ENCODE results near the gene MARCHF10. TPM values are rescaled to one million over a fixed set of nuclear protein-coding genes. Genes with fewer than 3 reads are reported as not detected.

MARCHF10 gene
- total RNA-seq, 1 donor from 2014 or later = not detected

DNA sequence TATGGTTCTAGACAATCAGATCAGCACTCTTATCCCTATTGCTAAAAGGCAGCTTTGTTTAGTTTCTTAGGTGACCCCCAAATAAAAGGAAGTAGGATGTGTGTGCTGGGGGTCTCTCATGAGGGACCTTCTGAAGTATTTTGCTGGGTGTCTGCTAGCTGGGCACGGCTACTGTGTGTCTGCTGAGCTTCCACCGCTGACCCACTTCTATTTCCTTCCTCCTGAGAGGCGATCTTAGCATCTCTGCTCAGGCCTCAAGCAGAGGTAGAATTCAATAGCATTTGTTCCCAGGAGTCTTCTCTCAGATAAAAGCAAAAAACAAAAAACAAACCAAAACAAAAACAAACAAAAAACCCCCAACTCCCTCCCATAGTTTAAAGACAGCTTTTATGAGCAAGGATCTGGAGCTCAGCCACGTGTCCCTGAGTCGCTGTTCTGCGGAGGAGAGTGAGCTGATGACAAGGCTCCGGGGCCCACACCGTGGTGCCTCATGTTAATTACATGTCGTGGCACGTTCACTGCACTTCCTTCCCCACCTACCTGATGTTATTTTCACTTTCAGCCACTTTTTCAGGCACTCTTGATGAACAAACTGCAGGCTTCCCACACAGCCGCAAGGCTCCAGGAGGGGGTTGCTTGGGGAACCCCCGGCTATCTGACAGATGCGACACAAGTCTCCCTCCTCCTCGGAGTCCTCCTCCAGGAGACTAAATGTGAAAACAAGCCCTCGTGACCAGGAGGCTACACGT lies 83.5 kb downstream of the MARCHF10 start:
- DNase-seq (peak; percentile 46), ATAC-seq (ENCODE audit: low read depth) (peak; percentile 92)
- Mint-ChIP-seq H3K4me1 (peaks cover 60% of the 10 kb centered on the region), H3K27ac (peak overlapping the region; percentile 91), H3K9me3 (no peaks in the 10 kb centered on the region), H3K4me3 (peak overlapping the region; percentile 75), H3K36me3 (ENCODE audit: low read depth) (no peaks in the 10 kb centered on the region), H3K27me3 (peaks cover 3% of the 10 kb centered on the region)
- intact Hi-C loops (cut with micrococcal nuclease) = loop anchor here (1.0 kb wide), 3 partner anchors 21 to 244 kb away; no protein-coding TSS in a partner anchor
- ChIA-PET CTCF (interaction anchor here (1.0 to 1.5 kb wide), 2 partner anchors 16 to 20 kb away, joined by 3 read pairs; no protein-coding TSS in a partner anchor), POLR2A (interaction anchor here (0.5 to 0.8 kb wide), 3 partner anchors 31 to 683 kb away, joined by 3 to 6 read pairs (median 4); no protein-coding TSS in a partner anchor)
- TF ChIP-seq CTCF (IDR thresholded peaks at IDR 0.05) = no peak

DNA sequence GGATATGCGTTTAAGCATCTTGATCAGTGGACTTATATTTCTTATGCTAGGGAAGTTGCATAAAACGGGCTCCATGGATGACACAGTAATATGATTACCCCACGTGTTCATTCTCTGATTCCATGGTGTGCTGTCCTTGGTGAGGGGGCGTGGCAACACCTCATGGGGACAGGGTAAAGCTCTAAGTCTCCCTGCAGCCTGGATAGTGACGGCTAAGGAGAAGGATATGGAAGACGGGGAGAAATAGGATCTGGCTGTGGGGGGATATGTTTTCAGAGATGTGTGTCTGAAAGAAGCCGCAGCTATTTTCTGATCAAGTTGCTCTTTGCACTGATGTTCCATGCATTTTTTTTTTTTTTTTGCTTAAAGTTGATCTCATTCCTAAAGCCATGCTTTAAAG lies 84.3 kb downstream of the MARCHF10 start:
- H3K9me3 Mint-ChIP-seq = no peaks in the 10 kb centered on the region
- no peaks in the 10 kb centered on the region for H3K36me3 Mint-ChIP-seq (ENCODE audit: low read depth)
- TF ChIP-seq CTCF (IDR thresholded peaks at IDR 0.05) = no peak
- ATAC-seq (ENCODE audit: low read depth) (no peak), DNase-seq (no peak)
- H3K27ac Mint-ChIP-seq = no peak overlapping the region
- H3K27me3 Mint-ChIP-seq = peaks cover 3% of the 10 kb centered on the region
- CTCF ChIA-PET = interaction anchor here (1.5 kb wide), 1 partner anchor 16 kb away, joined by 3 read pairs; no protein-coding TSS in a partner anchor
- peaks cover 64% of the 10 kb centered on the region for H3K4me1 Mint-ChIP-seq
- no peak overlapping the region for H3K4me3 Mint-ChIP-seq
- POLR2A ChIA-PET = no interaction called here
- intact Hi-C loops (cut with micrococcal nuclease) = loop anchor here (1.0 kb wide), 3 partner anchors 21 to 244 kb away; no protein-coding TSS in a partner anchor

DNA sequence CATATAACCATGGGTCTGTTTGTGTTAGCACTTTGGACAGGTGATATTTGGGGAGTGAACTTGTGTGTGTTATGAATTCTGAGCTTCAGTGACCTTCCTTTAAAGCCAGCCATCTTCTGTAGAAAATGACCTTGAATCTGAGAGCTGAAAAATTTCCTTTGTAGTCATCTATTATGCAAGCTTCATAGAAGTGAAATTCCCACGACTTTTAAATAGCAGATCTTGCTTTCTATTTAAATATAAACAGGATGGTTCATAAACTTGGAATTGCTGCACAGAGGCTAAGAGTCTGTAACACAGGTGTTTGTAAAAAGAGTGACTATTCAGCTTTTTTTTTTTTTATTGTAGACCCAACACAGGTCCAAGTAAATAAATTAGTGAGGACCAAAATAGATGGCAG lies 85.5 kb downstream of the MARCHF10 start:
- POLR2A ChIA-PET = interaction anchor here (0.8 kb wide), 1 partner anchor 8 kb away, joined by 4 read pairs; no protein-coding TSS in a partner anchor
- Mint-ChIP-seq H3K27me3 (peaks cover 3% of the 10 kb centered on the region), H3K4me1 (peaks cover 59% of the 10 kb centered on the region), H3K9me3 (no peaks in the 10 kb centered on the region), H3K36me3 (ENCODE audit: low read depth) (no peaks in the 10 kb centered on the region), H3K27ac (no peak overlapping the region), H3K4me3 (no peak overlapping the region)
- CTCF ChIA-PET = no interaction called here
- DNase-seq (no peak), ATAC-seq (ENCODE audit: low read depth) (no peak)
- no peak for TF ChIP-seq CTCF (IDR thresholded peaks at IDR 0.05)
- intact Hi-C loops (cut with micrococcal nuclease) = no loop called here

- Mint-ChIP-seq H3K9me3 (no peaks in the 10 kb centered on the region), H3K27me3 (peaks cover 3% of the 10 kb centered on the region), H3K36me3 (ENCODE audit: low read depth) (no peaks in the 10 kb centered on the region), H3K27ac (no peak overlapping the region), H3K4me1 (peaks cover 48% of the 10 kb centered on the region), H3K4me3 (no peak overlapping the region)
- ChIA-PET CTCF (interaction anchor here (1.9 kb wide), 1 partner anchor 11 kb away, joined by 4 read pairs; no protein-coding TSS in a partner anchor), POLR2A (interaction anchor here (0.6 to 1.2 kb wide), 4 partner anchors 8 to 1786 kb away, joined by 3 to 4 read pairs (median 3); partner anchors contain the start of gene CEP95)
- no peak for DNase-seq
- TF ChIP-seq CTCF (IDR thresholded peaks at IDR 0.05) = no peak
- intact Hi-C loops (cut with micrococcal nuclease) = no loop called here
- ATAC-seq (ENCODE audit: low read depth) = peak; percentile 52
Measured at GRCh38 chr17:62720126-62720850, 87.8 kb downstream of the MARCHF10 start.
